Measurements from ENCODE around the gene HKDC1.
"Not testable (repeated sequence)": the region's sequence is repeated elsewhere in the genome, so short reads cannot be mapped to it uniquely, and the experiment has no call there.

The HKDC1 gene

GRCh38 chr10:69237528-69238159 is 17.5 kb downstream of the HKDC1 start:
- DNase-seq: peak; percentile 83
- in situ Hi-C loops (cut with HindIII; ENCODE audit: low pct_ligation_motif_present, low pct_unique_long_range_greater_than_20kb, low sequenced_read_pairs): no loop called here

- in situ Hi-C loops (cut with HindIII; ENCODE audit: low pct_ligation_motif_present, low pct_unique_long_range_greater_than_20kb, low sequenced_read_pairs): no loop called here
- DNase-seq: no peak
Observed at GRCh38 chr10:69239136-69239535, 19.0 kb downstream of the HKDC1 start.

GRCh38 chr10:69239816-69240434 is 19.8 kb downstream of the HKDC1 start:
- no peak for DNase-seq
- in situ Hi-C loops (cut with HindIII; ENCODE audit: low pct_ligation_motif_present, low pct_unique_long_range_greater_than_20kb, low sequenced_read_pairs): no loop called here

GRCh38 chr10:69240455-69240854 is 20.3 kb downstream of the HKDC1 start:
- in situ Hi-C loops (cut with HindIII; ENCODE audit: low pct_ligation_motif_present, low pct_unique_long_range_greater_than_20kb, low sequenced_read_pairs): no loop called here
- DNase-seq: no peak

GRCh38 chr10:69241575-69241974 is 21.4 kb downstream of the HKDC1 start:
- in situ Hi-C loops (cut with HindIII; ENCODE audit: low pct_ligation_motif_present, low pct_unique_long_range_greater_than_20kb, low sequenced_read_pairs): no loop called here
- no peak for DNase-seq

GRCh38 chr10:69242040-69242851 is 22.1 kb downstream of the HKDC1 start:
- DNase-seq: no peak
- in situ Hi-C loops (cut with HindIII; ENCODE audit: low pct_ligation_motif_present, low pct_unique_long_range_greater_than_20kb, low sequenced_read_pairs): no loop called here

- no peak for DNase-seq
- in situ Hi-C loops (cut with HindIII; ENCODE audit: low pct_ligation_motif_present, low pct_unique_long_range_greater_than_20kb, low sequenced_read_pairs): no loop called here
Observed at GRCh38 chr10:69242852-69243212, 22.7 kb downstream of the HKDC1 start.

GRCh38 chr10:69243817-69244216 is 23.7 kb downstream of the HKDC1 start:
- no peak for DNase-seq
- in situ Hi-C loops (cut with HindIII; ENCODE audit: low pct_ligation_motif_present, low pct_unique_long_range_greater_than_20kb, low sequenced_read_pairs): no loop called here

GRCh38 chr10:69246036-69246435 is 25.9 kb downstream of the HKDC1 start:
- in situ Hi-C loops (cut with HindIII; ENCODE audit: low pct_ligation_motif_present, low pct_unique_long_range_greater_than_20kb, low sequenced_read_pairs): no loop called here
- DNase-seq: no peak

GRCh38 chr10:69246581-69247312 is 26.6 kb downstream of the HKDC1 start:
- no peak for DNase-seq
- in situ Hi-C loops (cut with HindIII; ENCODE audit: low pct_ligation_motif_present, low pct_unique_long_range_greater_than_20kb, low sequenced_read_pairs): no loop called here

GRCh38 chr10:69247313-69247710 is 27.2 kb downstream of the HKDC1 start:
- in situ Hi-C loops (cut with HindIII; ENCODE audit: low pct_ligation_motif_present, low pct_unique_long_range_greater_than_20kb, low sequenced_read_pairs): no loop called here
- DNase-seq: no peak

- no peak for DNase-seq
Observed at GRCh38 chr10:69248117-69248730, 28.1 kb downstream of the HKDC1 start.

GRCh38 chr10:69250041-69250440 is 29.9 kb downstream of the HKDC1 start:
- no peak for DNase-seq
- in situ Hi-C loops (cut with HindIII; ENCODE audit: low pct_ligation_motif_present, low pct_unique_long_range_greater_than_20kb, low sequenced_read_pairs): no loop called here

More at GRCh38 chr10:69248117-69248730, 28.1 kb downstream of the HKDC1 start:
- in situ Hi-C loops (cut with HindIII; ENCODE audit: low pct_ligation_motif_present, low pct_unique_long_range_greater_than_20kb, low sequenced_read_pairs): no loop called here

- in situ Hi-C loops (cut with HindIII; ENCODE audit: low pct_ligation_motif_present, low pct_unique_long_range_greater_than_20kb, low sequenced_read_pairs); DNase-seq: not testable (repeated sequence)
Observed at GRCh38 chr10:69251417-69251816, 31.3 kb downstream of the HKDC1 start.

- no peak for DNase-seq
- in situ Hi-C loops (cut with HindIII; ENCODE audit: low pct_ligation_motif_present, low pct_unique_long_range_greater_than_20kb, low sequenced_read_pairs): no loop called here
Observed at GRCh38 chr10:69253171-69253570, 33.0 kb downstream of the HKDC1 start.

- no peak for DNase-seq
- in situ Hi-C loops (cut with HindIII; ENCODE audit: low pct_ligation_motif_present, low pct_unique_long_range_greater_than_20kb, low sequenced_read_pairs): no loop called here
Observed at GRCh38 chr10:69254877-69255276, 34.7 kb downstream of the HKDC1 start.

- no peak for DNase-seq
- in situ Hi-C loops (cut with HindIII; ENCODE audit: low pct_ligation_motif_present, low pct_unique_long_range_greater_than_20kb, low sequenced_read_pairs): no loop called here
Observed at GRCh38 chr10:69259547-69260243, 39.6 kb downstream of the HKDC1 start.

GRCh38 chr10:69261184-69261583 is 41.1 kb downstream of the HKDC1 start:
- no peak for DNase-seq
- in situ Hi-C loops (cut with HindIII; ENCODE audit: low pct_ligation_motif_present, low pct_unique_long_range_greater_than_20kb, low sequenced_read_pairs): no loop called here

All from ACHN (cell line).